ENCODE results near the gene MTFR2. TPM values are rescaled to one million over a fixed set of nuclear protein-coding genes. Genes with fewer than 3 reads are reported as not detected.
A peak's percentile ranks its signal among the peaks of the same experiment; 100 is the strongest.

MTFR2 gene
- total RNA-seq: 0.94 TPM

DNA sequence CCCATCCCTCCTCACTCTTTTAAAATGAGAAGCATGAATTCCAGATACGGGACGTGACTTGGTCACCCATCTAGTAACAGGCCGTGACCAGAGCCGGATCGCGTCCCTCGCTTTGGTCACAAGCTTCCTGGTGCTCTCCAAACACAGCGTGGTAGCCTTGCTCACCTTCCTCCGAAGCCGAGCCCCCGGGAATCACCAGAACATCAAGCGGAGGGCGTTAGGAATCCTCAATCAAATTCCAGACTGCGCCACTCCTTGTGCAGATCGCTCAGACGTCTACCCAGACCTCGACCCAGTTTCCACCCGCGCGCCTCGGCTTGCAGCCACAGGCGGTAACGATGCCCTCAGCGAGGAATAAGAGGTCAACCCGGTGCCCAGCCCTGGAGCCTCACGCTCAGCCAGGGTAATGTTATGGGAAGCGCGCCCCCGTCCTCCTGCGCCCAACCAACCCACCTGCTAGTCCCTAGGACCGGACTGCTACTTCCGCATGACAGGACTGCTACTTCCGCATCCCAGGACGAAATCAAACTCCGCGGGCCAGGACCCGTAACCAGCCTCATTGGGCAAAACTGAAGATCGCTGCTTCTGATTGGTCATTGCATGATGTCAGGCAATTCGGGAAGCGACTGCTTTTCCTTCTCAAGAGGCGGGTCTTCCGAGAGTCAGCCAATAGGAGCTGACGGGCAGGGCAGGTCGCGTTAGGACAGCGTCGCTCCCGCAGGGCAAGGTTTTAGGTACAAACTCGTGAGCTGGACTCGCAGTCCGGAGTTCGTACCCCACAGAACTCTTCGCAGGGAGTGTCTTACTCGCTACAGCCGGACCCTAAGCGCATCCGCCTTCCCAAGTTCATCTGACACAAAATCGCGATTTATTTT lies at the start of gene MTFR2:
Gene MTFR2, minus strand, starts transcription at position 501 of the 875 bp plus-strand sequence. CDS start 1,212 bp downstream, outside the sequence.
- DNase-seq: peak; percentile 95

GRCh38 chr6:136294621-136295020 lies 44.5 kb upstream of the MTFR2 start:
- DNase-seq: no peak

GRCh38 chr6:136290410-136291010 lies 40.4 kb upstream of the MTFR2 start:
- peak; percentile 63 for DNase-seq

DNA sequence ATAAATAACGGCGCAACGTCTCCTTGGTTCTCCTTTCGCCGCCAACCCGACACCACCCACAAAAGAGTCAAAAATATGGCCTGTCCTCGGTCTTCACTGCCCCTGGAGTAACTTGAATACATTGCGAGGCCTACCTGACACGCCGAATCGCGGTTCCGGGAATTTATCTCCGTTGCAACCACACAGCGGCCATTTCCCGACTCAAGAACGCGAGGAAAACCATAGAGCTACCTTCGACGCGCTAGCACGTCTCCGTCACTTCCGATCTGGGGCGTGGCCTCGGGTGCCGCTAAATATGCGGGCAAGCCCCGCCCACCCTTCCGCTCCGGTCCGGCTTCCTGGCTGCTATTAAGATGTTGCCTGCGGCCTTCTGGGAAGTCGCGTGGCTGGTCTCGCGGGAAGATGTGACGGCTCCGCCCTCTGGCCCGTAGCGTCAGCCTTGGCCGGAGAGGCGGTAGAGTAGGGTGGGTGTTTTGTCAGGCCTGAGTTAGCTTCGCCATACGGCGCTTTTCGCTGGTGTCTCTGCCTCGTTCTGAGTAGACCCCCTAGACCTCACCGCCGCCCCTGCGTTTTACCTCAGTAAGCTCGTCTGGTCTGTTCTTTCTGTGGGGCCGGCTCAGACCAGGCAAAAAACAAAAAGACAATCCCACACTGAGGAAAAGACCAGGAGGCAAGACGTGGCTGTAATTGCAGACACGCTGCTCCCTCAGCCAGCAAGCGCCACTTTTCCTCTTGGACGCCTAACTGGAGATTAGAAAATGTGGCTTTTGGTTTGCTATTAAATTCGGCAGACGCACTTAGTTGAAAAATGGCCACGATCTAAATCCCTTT lies 39.7 kb upstream of the MTFR2 start, which contains the start of gene BCLAF1:
Gene BCLAF1, minus strand, starts transcription at position 268 of the 831 bp plus-strand sequence. CDS start 9,980 bp downstream, outside the sequence.
- peak; percentile 99 for DNase-seq

- DNase-seq: peak; percentile 77
These were observed 39.1 kb upstream of the MTFR2 start for GRCh38 chr6:136289327-136289578.

DNA sequence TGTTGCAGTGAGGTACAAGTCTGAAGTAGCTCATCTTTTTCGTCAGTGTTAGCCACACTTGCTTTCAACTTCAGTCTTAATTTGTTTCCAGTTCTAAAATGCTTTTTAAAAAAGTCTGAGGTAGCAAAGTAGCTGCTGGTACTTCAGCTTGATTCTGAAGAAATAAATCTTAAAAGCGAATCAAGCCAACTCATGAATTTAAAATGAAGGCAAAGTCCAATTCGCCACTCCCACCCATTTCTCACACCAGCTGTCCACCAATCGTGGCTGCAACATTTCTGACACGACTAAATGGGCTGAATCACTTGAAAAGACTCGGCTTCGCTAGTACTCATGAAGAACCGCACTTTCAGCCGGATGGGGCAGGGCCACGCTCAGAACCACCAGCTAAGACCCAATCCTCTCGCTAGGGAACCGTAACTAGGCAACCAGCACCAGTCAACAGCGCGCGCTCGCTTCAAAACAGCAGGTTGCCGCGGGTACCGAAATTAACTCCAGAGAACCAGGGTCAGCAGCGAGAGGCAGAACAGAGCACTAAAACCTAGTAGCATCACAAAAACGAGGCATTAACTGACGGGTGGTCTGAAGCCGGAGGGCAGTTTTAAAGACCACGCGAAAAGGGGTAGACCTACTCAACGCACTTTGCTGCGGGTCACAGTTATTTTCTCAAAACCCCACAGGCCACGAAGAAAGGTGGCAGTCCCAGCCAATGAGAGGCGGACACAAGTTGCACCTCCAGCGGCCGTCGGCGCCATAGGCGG lies 38.6 kb upstream of the MTFR2 start:
- DNase-seq: peak; percentile 58

GRCh38 chr6:136284909-136285308 lies 34.8 kb upstream of the MTFR2 start:
- no peak for DNase-seq

GRCh38 chr6:136282906-136283305 lies 32.8 kb upstream of the MTFR2 start:
- no peak for DNase-seq

- no peak for DNase-seq
These were observed 30.0 kb upstream of the MTFR2 start for GRCh38 chr6:136280032-136280609.

- no peak for DNase-seq
These were observed 24.0 kb upstream of the MTFR2 start for GRCh38 chr6:136274062-136274461.

GRCh38 chr6:136265101-136265500 lies 15.0 kb upstream of the MTFR2 start:
- DNase-seq: no peak

GRCh38 chr6:136262940-136263339 lies 12.8 kb upstream of the MTFR2 start:
- DNase-seq: no peak

- no peak for DNase-seq
These were observed 4.8 kb upstream of the MTFR2 start for GRCh38 chr6:136254851-136255466.

- no peak for DNase-seq
These were observed 3.6 kb upstream of the MTFR2 start for GRCh38 chr6:136253734-136254133.

DNA sequence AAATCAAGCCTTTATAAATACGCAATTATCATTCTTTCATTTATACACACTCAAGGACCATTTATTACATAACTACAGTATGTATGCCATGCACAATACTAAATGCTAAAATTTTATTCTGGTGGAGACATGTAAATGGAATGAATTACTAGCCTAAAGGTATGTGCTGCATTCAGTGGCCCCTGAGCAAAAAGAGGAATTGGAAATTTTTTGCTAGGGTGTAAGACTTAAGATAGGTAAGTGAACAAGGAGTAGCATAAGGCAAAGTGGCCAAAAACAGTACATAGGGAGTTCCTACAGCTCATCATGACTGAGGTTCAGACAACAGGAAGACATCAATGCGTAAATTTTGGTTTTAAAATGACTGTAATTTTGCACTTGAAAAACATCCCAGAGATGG lies 2.3 kb upstream of the MTFR2 start:
- DNase-seq: no peak

GRCh38 chr6:136251394-136251793 lies 1.3 kb upstream of the MTFR2 start:
- no peak for DNase-seq

- no peak for DNase-seq
These were observed 536 bp upstream of the MTFR2 start for GRCh38 chr6:136250686-136251008.

- no peak for DNase-seq
These were observed 775 bp downstream of the MTFR2 start for GRCh38 chr6:136249336-136249735.

- DNase-seq: no peak
These were observed 6.0 kb downstream of the MTFR2 start for GRCh38 chr6:136244061-136244616.

DNA sequence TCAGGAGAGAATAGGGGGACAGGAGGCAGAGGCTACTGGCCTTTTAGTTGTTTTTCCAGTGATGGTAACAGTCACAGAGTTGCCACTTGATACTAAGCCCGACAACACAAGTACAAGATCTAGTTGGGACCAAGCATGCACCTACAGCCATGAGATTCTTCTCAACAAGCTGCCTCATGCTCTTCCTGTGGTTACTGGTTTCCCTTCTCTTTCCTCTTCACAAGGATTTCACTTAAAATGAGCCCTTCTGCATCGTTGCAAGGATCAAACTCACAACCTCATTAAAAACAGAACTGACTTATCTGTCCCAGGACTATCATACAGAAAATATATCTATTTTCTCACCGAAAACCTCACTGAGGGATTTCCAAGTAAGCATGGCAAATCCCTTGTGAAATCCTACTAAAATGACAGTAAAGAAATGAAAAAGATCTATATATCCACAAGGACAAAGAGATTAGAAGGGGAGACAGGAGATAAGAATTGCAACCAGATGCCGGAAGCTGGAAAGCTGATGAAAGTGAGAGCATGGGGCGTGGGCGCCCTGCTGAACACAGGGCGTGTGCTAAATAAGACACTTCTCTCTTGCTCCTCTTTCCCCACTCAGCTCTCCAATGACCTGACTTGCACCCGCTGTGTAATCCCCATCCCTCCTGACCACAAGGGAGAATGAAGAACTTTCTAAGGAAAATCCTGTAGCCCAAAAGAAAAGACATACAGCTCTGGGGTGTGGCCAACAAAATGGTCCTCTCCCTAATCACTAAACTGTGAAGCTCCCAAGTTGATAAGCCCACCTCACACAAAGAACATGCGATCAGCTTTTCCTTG lies 13.4 kb downstream of the MTFR2 start:
- no peak for DNase-seq
